IMR-90 (cell line): ENCODE data around the gene ANK2. TPM values are rescaled to one million over a fixed set of nuclear protein-coding genes. Genes with fewer than 3 reads are reported as not detected.

ENCODE experiments used
- ATAC-seq: fragments of 200-7000 bp; cut with Tn5 transposase; 2 replicates; pipeline ENCODE4 v1.9.1; 2020; ENCODE audit warnings: low read depth, mild to moderate bottlenecking, moderate library complexity
- BruUV-seq: library from RNA; stranded (reverse); fragments of 400-500 nt; replicated peaks from 2 replicates; lab custom pipeline; 2021; lab: Mats Ljungman, UMichigan
- CTCF ChIA-PET: fragments of 300-600 bp; formaldehyde crosslinking; extraction: SDS; loops from one replicate; lab custom pipeline; 2021; ENCODE audit warnings: antibody characterized with exemption; lab: Yijun Ruan, JAX
- POLR2A ChIA-PET: fragments of 300-600 bp; sonication (Branson Sonifier 250); formaldehyde crosslinking; loops from one replicate; lab custom pipeline; 2022; ENCODE audit warnings: antibody characterized with exemption; ENCODE audit not compliant: unreplicated experiment; lab: Charles Lee
- DNase-seq: peaks from one replicate; pipeline ENCODE4 v3.0.0; 2013
- H2AFZ ChIP-seq: replicated peaks from 2 replicates; pipeline ENCODE3; 2013; ENCODE audit warnings: low read length, mild to moderate bottlenecking; ENCODE audit not compliant: poor library complexity
- H2AK5ac ChIP-seq: 2 replicates; pipeline ENCODE4 v1.6.1; 2013; ENCODE audit warnings: low read depth, low read length, inconsistent platforms
- H2AK9ac ChIP-seq: replicated peaks from 2 replicates; pipeline ENCODE3; 2013; ENCODE audit warnings: mild to moderate bottlenecking, low read depth, low read length, moderate library complexity; ENCODE audit not compliant: poor library complexity
- H2BK120ac ChIP-seq: 2 replicates; pipeline ENCODE4 v1.6.1; 2013; ENCODE audit warnings: low read depth, low read length, inconsistent platforms
- H2BK15ac ChIP-seq: 3 replicates; pipeline ENCODE4 v1.6.1; 2013; ENCODE audit warnings: low read depth, low read length, inconsistent platforms
- H2BK20ac ChIP-seq: 2 replicates; pipeline ENCODE4 v1.6.1; 2013; ENCODE audit warnings: low read depth, mild to moderate bottlenecking, inconsistent platforms, low read length, moderate library complexity
- H2BK5ac ChIP-seq: 2 replicates; pipeline ENCODE4 v1.6.1; 2013; ENCODE audit warnings: mild to moderate bottlenecking, low read depth, low read length, inconsistent platforms; ENCODE audit not compliant: poor library complexity, severe bottlenecking
- H3K14ac ChIP-seq: replicated peaks from 2 replicates; pipeline ENCODE4 v1.6.1; 2013; ENCODE audit warnings: low read depth, low read length, inconsistent platforms
- H3K18ac ChIP-seq: 2 replicates; pipeline ENCODE4 v1.6.1; 2013; ENCODE audit warnings: low read depth, low read length, control low read depth
- H3K23ac ChIP-seq: 2 replicates; pipeline ENCODE4 v1.6.1; 2013; ENCODE audit warnings: low read depth, low read length, inconsistent platforms
- H3K27ac ChIP-seq: 2 replicates; pipeline ENCODE4 v1.5.1; 2013; ENCODE audit warnings: mild to moderate bottlenecking, control low read depth, low read length; ENCODE audit not compliant: insufficient read depth
- H3K27me3 ChIP-seq: 2 replicates; pipeline ENCODE4 v1.6.1; 2013; ENCODE audit warnings: low read length; ENCODE audit not compliant: control insufficient read depth, insufficient read depth
- H3K36me3 ChIP-seq: 2 replicates; pipeline ENCODE4 v1.6.1; 2013; ENCODE audit warnings: low read length, mixed read lengths; ENCODE audit not compliant: control insufficient read depth, insufficient read depth
- H3K4ac ChIP-seq: 2 replicates; pipeline ENCODE4 v1.6.1; 2013; ENCODE audit warnings: low read depth, low read length, inconsistent platforms
- H3K4me1 ChIP-seq: 2 replicates; pipeline ENCODE4 v1.6.1; 2013; ENCODE audit warnings: low read length, mixed read lengths; ENCODE audit not compliant: control insufficient read depth, insufficient read depth
- H3K4me2 ChIP-seq: 2 replicates; pipeline ENCODE4 v1.6.1; 2013; ENCODE audit warnings: low read depth, mild to moderate bottlenecking, control low read depth, low read length, moderate library complexity
- H3K4me3 ChIP-seq: 2 replicates; pipeline ENCODE4 v1.5.1; 2013; ENCODE audit warnings: low read depth, mild to moderate bottlenecking, control low read depth, low read length, moderate library complexity; ENCODE audit not compliant: insufficient read depth
- H3K56ac ChIP-seq: 2 replicates; pipeline ENCODE4 v1.6.1; 2013; ENCODE audit warnings: low read length, inconsistent platforms; ENCODE audit not compliant: insufficient read depth; ENCODE audit errors: extremely low read depth
- H3K79me1 ChIP-seq, 2 experiments: 2 replicates each; pipeline ENCODE4 v1.6.1; 2013; ENCODE audit warnings: low read length in 2 of 2, inconsistent platforms in 1 of 2, low read depth in 1 of 2
- H3K9ac ChIP-seq: 2 replicates; pipeline ENCODE4 v1.6.1; 2013; ENCODE audit warnings: low read depth, low read length, control low read depth
- H3K9me1 ChIP-seq: 2 replicates; pipeline ENCODE4 v1.6.1; 2013; ENCODE audit warnings: low read length, inconsistent platforms; ENCODE audit not compliant: insufficient read depth
- H3K9me3 ChIP-seq: 2 replicates; pipeline ENCODE4 v1.6.1; 2013; ENCODE audit warnings: low read length; ENCODE audit not compliant: control insufficient read depth, insufficient read depth
- H4K20me1 ChIP-seq: 2 replicates; pipeline ENCODE4 v1.6.1; 2013; ENCODE audit warnings: low read length, inconsistent platforms; ENCODE audit not compliant: insufficient read depth
- H4K5ac ChIP-seq: 2 replicates; pipeline ENCODE4 v1.6.1; 2013; ENCODE audit warnings: mild to moderate bottlenecking, low read depth, low read length, control low read depth
- H4K8ac ChIP-seq, 2 experiments: 2 replicates each; pipeline ENCODE4 v1.6.1; 2013; ENCODE audit warnings: low read depth in 2 of 2, low read length in 2 of 2, control low read depth in 1 of 2, inconsistent platforms in 1 of 2
- H4K91ac ChIP-seq: 2 replicates; pipeline ENCODE4 v1.6.1; 2013; ENCODE audit warnings: low read depth, low read length, inconsistent platforms; ENCODE audit not compliant: insufficient read depth
- BHLHE40 ChIP-seq: fragments of 150-350 bp; IDR thresholded peaks from 2 replicates; pipeline ENCODE4 v1.6.1; 2016; ENCODE audit warnings: mild to moderate bottlenecking, low read depth, low read length
- CHD1 ChIP-seq: IDR thresholded peaks from 2 replicates; pipeline ENCODE4 v1.6.1; 2012; ENCODE audit warnings: low read depth, low read length, improper control_type of control experiment
- FOS ChIP-seq: fragments of 150-350 bp; IDR thresholded peaks from 2 replicates; pipeline ENCODE4 v1.6.1; 2016; ENCODE audit warnings: low read depth, low read length
- MAFK ChIP-seq: IDR thresholded peaks from 2 replicates; pipeline ENCODE4 v1.6.1; 2012; ENCODE audit warnings: low read depth, low read length, improper control_type of control experiment
- MXI1 ChIP-seq: IDR thresholded peaks from 2 replicates; pipeline ENCODE4 v1.6.1; 2012; ENCODE audit warnings: low read depth, mild to moderate bottlenecking, low read length, moderate library complexity, borderline replicate concordance
- NFE2L2 ChIP-seq: fragments of 150-350 bp; IDR thresholded peaks from 2 replicates; pipeline ENCODE4 v1.6.1; 2016; ENCODE audit warnings: low read depth, mild to moderate bottlenecking, low read length
- POLR2A ChIP-seq: IDR thresholded peaks from 2 replicates; pipeline ENCODE4 v1.6.1; 2012; ENCODE audit warnings: mild to moderate bottlenecking, low read depth, low read length
- RAD21 ChIP-seq: IDR thresholded peaks from 2 replicates; pipeline ENCODE4 v1.6.1; 2012; ENCODE audit warnings: low read length, improper control_type of control experiment
- SMC3 ChIP-seq: fragments of 150-350 bp; IDR thresholded peaks from 2 replicates; pipeline ENCODE4 v1.6.1; 2016; ENCODE audit warnings: low read depth, mild to moderate bottlenecking, antibody characterized with exemption, low read length, moderate library complexity
- WGBS, 2 experiments: methylation state at CpG; one replicate each; pipeline versions ENCODE4 v1.1.5 to v1.1.7; 2013; ENCODE audit warnings: missing lambda C conversion rate in 2 of 2; ENCODE audit not compliant: insufficient read length in 1 of 2; ENCODE audit errors: extremely low coverage in 2 of 2; 5-methylcytosine and 5-hydroxymethylcytosine counted together
- dilution Hi-C: fragments of 300-500 bp; cut with HindIII; formaldehyde crosslinking; loops from one replicate; pipeline ENCODE4 v1.14.3; 2018; ENCODE audit warnings: low sequenced_read_pairs; ENCODE audit not compliant: unreplicated experiment
- in situ Hi-C: fragments of 300-500 bp; cut with MboI; formaldehyde crosslinking; loops from 3 replicates; pipeline ENCODE4 v1.14.3; 2019; ENCODE audit warnings: low sequenced_read_pairs, inconsistent platforms, mixed read lengths
- intact Hi-C: fragments of 100-400 bp; cut with micrococcal nuclease; formaldehyde crosslinking; loops from 2 replicates; pipeline ENCODE4 v1.10.0; 2022
- polyA plus RNA-seq, 3 experiments: library from polyadenylated mRNA; depleted of rRNA; stranded (reverse); fragments of >200 nt; gene quantifications; 2 replicates each; pipeline ENCODE4 v1.2.3, GENCODE V29; 2012; ENCODE audit warnings: low replicate concordance in 1 of 3
- total RNA-seq: library from RNA; depleted of rRNA; stranded (reverse); fragments of >200 nt; gene quantifications from 2 replicates; pipeline ENCODE4 v1.2.3, GENCODE V29; 2012
- TF ChIP-seq, protein P1 (sequence below): fragments of 150-350 bp; IDR thresholded peaks from 2 replicates; pipeline ENCODE4 v1.6.1; 2016; ENCODE audit warnings: low read depth, mild to moderate bottlenecking, low read length, moderate library complexity, borderline replicate concordance
- TF ChIP-seq, protein P2 (sequence below): conservative IDR thresholded peaks from 2 replicates; pipeline ENCODE4 v1.5.1; 2012; ENCODE audit warnings: mild to moderate bottlenecking, low read depth, low read length, improper control_type of control experiment
- TF ChIP-seq, protein P3 (sequence below): fragments of 150-350 bp; IDR thresholded peaks from 2 replicates; pipeline ENCODE4 v1.6.1; 2017; ENCODE audit warnings: mild to moderate bottlenecking, antibody characterized with exemption, low read length, low read depth

ANK2 gene
- total and polyA plus RNA-seq, 2 of the 4 experiments (the other 2 are of a cell fraction): 0.82 to 6.6 TPM

DNA sequence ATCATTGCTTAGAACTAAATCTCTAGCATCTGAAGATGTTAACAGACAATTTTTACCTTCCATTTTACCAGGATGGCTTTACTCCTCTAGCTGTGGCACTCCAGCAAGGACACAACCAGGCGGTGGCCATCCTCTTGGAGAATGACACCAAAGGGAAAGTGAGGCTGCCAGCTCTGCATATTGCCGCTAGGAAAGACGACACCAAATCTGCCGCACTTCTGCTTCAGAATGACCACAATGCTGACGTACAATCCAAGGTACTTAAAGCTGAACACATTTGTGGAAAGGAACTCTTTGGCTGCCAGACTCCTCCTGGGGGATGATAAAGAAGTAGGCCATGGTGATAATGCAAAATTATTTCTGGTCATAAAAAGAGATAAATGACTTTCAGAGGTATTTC is 187.5 kb downstream of the ANK2 start:
- Histone ChIP-seq H3K36me3 (no peaks in the 10 kb centered on the region), H3K4ac (no peak overlapping the region), H2AK5ac (no peak overlapping the region), H4K91ac (no peak overlapping the region), H2AFZ (no peak overlapping the region), H3K79me1 (no peaks in the 10 kb centered on the region), H3K9me3 (no peaks in the 10 kb centered on the region), H3K27ac (no peak overlapping the region), H3K4me2 (no peak overlapping the region), H4K20me1 (no peaks in the 10 kb centered on the region), H3K14ac (no peak overlapping the region), H3K9ac (no peak overlapping the region), H3K18ac (no peak overlapping the region), H3K27me3 (no peaks in the 10 kb centered on the region), H4K5ac (no peak overlapping the region), H4K8ac (no peak overlapping the region), H2BK15ac (no peak overlapping the region), H2BK120ac (no peak overlapping the region), H2BK20ac (no peak overlapping the region), H3K4me1 (no peaks in the 10 kb centered on the region), H3K4me3 (no peak overlapping the region), H2AK9ac (peak overlapping the region; percentile 37), H3K23ac (no peak overlapping the region), H3K56ac (no peak overlapping the region), H3K9me1 (no peaks in the 10 kb centered on the region), H2BK5ac (no peak overlapping the region)
- 100% methylated on average over 4 of the region's 5 CpGs; no CpG with 5 or more reads in 1 of the 2 experiments for WGBS, 2 experiments
- ChIA-PET CTCF (no interaction called here), POLR2A (no interaction called here)
- no TSS peak for BruUV-seq
- DNase-seq (no peak), ATAC-seq (no peak)
- dilution Hi-C loops (no loop called here), intact Hi-C loops (no loop called here), in situ Hi-C loops (no loop called here)
- TF ChIP-seq CHD1: no peak
- no peak for TF ChIP-seq FOS
- no peak for TF ChIP-seq SMC3
- TF ChIP-seq, protein P1, sequence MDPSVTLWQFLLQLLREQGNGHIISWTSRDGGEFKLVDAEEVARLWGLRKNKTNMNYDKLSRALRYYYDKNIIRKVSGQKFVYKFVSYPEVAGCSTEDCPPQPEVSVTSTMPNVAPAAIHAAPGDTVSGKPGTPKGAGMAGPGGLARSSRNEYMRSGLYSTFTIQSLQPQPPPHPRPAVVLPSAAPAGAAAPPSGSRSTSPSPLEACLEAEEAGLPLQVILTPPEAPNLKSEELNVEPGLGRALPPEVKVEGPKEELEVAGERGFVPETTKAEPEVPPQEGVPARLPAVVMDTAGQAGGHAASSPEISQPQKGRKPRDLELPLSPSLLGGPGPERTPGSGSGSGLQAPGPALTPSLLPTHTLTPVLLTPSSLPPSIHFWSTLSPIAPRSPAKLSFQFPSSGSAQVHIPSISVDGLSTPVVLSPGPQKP: no peak
- TF ChIP-seq POLR2A: no peak
- no peak for TF ChIP-seq MXI1
- no peak for TF ChIP-seq MAFK
- no peak for TF ChIP-seq NFE2L2
- no peak for TF ChIP-seq RAD21
- TF ChIP-seq BHLHE40: no peak
- TF ChIP-seq, protein P2, sequence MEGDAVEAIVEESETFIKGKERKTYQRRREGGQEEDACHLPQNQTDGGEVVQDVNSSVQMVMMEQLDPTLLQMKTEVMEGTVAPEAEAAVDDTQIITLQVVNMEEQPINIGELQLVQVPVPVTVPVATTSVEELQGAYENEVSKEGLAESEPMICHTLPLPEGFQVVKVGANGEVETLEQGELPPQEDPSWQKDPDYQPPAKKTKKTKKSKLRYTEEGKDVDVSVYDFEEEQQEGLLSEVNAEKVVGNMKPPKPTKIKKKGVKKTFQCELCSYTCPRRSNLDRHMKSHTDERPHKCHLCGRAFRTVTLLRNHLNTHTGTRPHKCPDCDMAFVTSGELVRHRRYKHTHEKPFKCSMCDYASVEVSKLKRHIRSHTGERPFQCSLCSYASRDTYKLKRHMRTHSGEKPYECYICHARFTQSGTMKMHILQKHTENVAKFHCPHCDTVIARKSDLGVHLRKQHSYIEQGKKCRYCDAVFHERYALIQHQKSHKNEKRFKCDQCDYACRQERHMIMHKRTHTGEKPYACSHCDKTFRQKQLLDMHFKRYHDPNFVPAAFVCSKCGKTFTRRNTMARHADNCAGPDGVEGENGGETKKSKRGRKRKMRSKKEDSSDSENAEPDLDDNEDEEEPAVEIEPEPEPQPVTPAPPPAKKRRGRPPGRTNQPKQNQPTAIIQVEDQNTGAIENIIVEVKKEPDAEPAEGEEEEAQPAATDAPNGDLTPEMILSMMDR: no peak
- TF ChIP-seq, protein P3, sequence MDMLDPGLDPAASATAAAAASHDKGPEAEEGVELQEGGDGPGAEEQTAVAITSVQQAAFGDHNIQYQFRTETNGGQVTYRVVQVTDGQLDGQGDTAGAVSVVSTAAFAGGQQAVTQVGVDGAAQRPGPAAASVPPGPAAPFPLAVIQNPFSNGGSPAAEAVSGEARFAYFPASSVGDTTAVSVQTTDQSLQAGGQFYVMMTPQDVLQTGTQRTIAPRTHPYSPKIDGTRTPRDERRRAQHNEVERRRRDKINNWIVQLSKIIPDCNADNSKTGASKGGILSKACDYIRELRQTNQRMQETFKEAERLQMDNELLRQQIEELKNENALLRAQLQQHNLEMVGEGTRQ: no peak
